Subcutaneous adipose tissue (tissue), 4 donors: Measurements from ENCODE around the gene DEGS2. TPM values are rescaled to one million over a fixed set of nuclear protein-coding genes. Genes with fewer than 3 reads are reported as not detected.

Experiments used
- total RNA-seq, 4 donors: library from RNA; depleted of rRNA; stranded (reverse); fragments of >200 nt; gene quantifications; one replicate each; pipeline ENCODE4 v1.1.0, GENCODE V29; 2016
- TF ChIP-seq, protein P1 (sequence below): fragments of 450-650 bp; IDR thresholded peaks from one replicate; pipeline ENCODE4 v1.5.1; 2016; ENCODE audit warnings: low read depth, mild to moderate bottlenecking, control low read depth, antibody characterized with exemption, moderate library complexity

DEGS2 gene
- total RNA-seq, 4 donors from 2014 or later: 0.22 to 0.94 (median 0.34) TPM; not detected in 1

DNA sequence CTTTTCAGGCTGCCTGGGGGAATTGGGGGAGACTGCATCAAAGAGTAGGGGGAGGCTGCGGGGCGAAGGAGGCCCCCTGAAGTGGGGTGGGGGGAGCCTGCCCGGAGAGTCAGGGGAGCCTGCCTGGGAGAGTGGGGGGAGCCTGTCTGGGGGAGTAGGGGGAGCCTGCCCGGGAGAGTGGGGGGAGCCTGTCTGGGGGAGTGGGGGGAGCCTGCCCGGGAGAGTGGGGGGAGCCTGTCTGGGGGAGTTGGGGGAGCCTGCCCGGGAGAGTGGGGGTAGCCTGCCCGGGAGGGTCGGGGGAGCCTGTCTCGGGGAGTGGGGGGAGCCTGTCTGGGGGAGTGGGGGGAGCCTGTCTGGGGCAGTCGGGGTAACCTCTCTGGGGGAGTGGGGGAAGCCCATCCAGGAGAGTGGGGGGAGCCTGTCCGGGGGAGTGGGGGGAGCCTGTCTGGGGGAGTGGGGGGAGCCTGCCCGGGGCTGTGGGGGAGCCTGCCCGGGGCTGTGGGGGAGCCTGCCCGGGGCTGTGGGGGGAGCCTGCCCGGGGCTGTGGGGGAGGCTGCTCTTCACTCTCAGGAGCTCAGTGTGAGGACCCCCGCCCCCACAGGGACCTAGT lies 6.5 kb upstream of the DEGS2 start:
- TF ChIP-seq, protein P1, sequence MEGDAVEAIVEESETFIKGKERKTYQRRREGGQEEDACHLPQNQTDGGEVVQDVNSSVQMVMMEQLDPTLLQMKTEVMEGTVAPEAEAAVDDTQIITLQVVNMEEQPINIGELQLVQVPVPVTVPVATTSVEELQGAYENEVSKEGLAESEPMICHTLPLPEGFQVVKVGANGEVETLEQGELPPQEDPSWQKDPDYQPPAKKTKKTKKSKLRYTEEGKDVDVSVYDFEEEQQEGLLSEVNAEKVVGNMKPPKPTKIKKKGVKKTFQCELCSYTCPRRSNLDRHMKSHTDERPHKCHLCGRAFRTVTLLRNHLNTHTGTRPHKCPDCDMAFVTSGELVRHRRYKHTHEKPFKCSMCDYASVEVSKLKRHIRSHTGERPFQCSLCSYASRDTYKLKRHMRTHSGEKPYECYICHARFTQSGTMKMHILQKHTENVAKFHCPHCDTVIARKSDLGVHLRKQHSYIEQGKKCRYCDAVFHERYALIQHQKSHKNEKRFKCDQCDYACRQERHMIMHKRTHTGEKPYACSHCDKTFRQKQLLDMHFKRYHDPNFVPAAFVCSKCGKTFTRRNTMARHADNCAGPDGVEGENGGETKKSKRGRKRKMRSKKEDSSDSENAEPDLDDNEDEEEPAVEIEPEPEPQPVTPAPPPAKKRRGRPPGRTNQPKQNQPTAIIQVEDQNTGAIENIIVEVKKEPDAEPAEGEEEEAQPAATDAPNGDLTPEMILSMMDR: no peak

DNA sequence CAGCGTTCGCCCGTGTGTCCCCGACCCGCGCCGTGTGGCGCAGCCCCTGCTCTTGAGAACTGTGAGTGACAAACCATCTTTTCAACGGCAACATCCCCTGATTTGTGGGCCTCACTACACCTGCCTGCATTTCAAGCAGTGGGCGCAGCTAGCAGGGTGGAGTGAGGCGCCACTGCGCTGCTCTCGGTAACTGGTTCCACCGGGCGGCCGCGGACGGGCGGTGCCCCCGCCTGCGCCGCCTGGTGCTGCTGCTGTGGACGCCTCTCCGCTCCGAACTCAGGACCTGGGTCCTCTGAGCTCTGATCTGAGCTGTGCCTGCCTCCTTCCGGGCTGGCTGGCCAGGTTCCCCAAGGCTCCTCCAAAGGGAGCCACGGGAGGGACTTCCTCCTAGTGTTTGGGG lies 5.9 kb upstream of the DEGS2 start:
- TF ChIP-seq, protein P1: no peak

DNA sequence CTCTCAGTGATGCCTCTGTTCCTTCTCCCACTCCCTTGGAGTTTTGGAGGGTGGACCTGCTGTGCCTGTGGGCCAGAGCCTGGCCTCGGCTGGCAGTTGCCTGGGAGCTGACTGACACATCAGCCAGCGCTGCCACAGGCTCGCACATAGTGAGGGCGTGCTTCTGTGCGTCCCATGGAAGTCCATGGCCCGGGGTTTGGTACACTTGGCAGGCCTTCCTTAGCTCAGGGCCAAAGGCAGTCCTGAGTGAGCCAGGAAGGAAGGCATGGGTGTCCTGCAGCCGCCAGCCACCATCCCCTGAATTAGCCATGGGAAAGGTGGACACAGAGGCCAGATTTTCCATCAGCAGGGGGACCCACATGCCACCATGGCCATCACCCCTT lies 1.1 kb upstream of the DEGS2 start:
- TF ChIP-seq, protein P1: no peak

DNA sequence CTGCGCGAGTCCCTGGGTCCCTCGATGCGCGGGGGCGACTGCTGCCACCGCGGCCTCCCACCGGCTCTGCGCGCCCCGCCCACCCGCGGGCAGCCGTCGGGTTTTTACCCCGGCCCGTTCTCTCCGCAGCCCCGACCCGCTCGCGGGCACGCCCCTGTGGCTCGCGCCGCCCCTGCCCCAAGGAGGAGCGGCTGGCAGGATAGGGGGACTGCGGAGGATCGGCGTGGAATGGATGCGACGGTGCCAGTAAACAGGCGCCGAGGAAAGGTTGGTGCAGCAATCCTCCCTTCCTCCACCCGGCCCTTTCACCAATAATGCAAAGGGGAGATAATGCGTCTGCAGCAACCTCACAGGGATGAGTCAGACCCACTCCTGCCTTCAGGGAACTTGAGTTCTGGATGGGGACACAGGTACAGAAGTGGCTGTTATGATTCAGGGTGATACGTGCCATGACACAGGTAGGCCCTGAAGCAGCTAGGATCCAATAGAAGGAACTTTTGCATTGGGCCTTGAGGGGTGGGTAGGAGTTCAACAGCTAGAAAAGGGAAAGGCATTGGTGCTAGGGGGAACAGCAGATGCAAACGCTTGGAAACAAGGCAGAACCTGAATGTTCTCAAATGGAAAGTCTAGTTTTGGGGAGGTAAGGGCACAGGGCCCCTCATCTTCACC lies 554 bp upstream of the DEGS2 start:
- TF ChIP-seq, protein P1: no peak

DNA sequence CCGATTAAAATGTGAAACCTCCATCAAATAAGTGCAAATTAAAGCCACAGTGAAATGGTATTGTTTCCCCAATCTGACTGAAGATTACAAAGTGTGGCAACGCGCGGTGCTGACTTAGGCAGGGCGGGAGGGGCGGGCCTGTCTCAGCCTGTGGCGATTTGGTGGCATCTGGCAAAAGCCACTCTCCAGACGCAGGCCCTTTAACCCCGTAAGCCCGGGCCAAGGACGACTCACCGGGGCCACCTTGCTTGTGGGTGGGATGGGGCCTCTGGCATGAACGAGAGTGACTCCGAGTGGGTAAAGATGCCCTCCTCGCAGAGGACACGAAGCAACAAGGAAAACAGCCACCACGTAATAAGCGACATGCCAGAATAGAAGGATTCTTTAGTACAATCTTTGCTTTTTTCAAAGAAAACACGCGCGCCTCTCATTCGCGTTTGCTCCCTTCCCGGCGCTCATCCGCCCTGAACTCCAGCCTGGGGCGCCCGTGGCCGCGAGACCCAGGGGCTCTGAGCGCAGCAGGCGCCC lies 815 bp downstream of the DEGS2 start:
- TF ChIP-seq, protein P1: no peak

DNA sequence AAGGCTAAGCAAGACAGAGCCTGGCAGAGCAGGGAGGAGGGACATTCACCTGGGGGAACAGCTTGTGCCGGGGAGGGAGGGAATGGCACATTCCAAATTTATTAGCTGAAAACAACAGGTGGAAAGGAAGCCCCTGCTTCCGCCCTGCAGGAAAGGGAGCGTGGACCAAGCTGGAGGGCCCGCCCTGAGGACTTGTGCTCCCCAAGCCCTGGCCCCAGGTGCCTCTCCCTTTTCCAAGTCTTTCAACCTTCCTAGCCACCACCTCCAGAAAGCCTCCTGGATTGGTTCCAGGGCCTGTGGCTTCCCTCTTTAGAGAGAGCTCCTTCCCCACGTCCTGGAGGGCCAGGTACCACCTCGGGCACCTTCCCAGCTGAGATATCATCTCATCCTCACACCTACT lies 2.7 kb downstream of the DEGS2 start:
- TF ChIP-seq, protein P1: no peak

DNA sequence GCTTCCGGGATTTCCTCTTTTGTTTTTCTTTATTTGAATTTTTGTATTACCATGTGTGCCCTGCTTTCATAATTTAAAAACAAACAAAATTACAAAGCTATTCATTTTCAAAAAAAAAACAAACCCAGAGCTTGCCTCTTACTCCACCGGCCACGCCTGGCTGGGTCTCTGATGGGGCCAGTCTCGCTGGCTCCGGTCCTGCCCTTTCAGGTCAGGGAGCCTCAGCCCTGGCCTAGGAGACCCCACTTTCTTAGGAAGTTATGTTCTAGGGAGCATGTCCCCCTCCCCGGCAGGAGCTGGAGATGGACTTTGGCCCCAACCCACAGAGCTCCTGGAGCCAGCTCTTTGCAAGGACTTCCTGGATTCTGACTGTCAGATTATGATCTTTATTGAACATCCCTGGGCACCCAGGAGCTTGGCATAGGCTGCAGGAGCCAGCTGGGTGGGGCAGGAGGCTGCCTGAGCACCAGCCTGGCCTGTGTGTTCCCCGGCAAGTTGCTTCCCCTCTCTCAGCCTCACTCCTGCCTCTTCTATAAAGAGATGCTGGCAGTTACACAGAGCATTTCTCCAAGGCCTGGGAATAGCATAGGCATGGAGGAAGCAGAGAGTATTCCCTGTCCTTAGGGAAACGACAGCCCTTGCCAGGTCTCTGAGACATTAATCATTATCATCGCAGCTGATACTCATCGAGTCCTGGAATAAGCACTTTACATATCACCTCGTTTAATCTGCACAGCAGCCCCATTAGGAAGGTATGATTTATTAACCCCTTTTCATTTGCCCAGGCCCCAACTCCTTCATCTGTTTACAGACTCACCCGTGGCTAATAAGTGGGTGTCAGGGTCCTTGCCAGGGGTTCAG lies 3.5 kb downstream of the DEGS2 start:
- TF ChIP-seq, protein P1: no peak
